GM23338 (cell line): ENCODE results near the gene GRAMD1B. TPM values are rescaled to one million over a fixed set of nuclear protein-coding genes. Genes with fewer than 3 reads are reported as not detected.

Experiments used
- ATAC-seq: fragments of 200-7000 bp; cut with Tn5 transposase; 3 replicates; pipeline ENCODE4 v1.9.1; 2020
- DNase-seq: peaks from one replicate; pipeline ENCODE4 v3.0.0-alpha.2; 2015; ENCODE audit warnings: low spot score
- H2AFZ ChIP-seq: fragments of 200-600 bp; sonication (generic); 2 replicates; pipeline ENCODE4 v1.8.0; 2016; ENCODE audit warnings: antibody characterized with exemption, mild to moderate bottlenecking, moderate library complexity
- H3F3A ChIP-seq: fragments of 200-600 bp; sonication (generic); replicated peaks from 2 replicates; pipeline ENCODE4 v1.8.0; 2017; ENCODE audit warnings: antibody characterized with exemption, mixed run types, low read depth
- H3K27ac ChIP-seq: fragments of 200-600 bp; sonication (generic); 2 replicates; pipeline ENCODE4 v1.6.1; 2016; ENCODE audit warnings: low read depth
- H3K27me3 ChIP-seq: fragments of 200-600 bp; sonication (generic); 2 replicates; pipeline ENCODE4 v1.8.0; 2016; ENCODE audit warnings: mild to moderate bottlenecking, mixed run types, moderate library complexity; ENCODE audit not compliant: insufficient read depth
- H3K36me3 ChIP-seq: fragments of 200-600 bp; sonication (generic); 2 replicates; pipeline ENCODE4 v1.8.0; 2016; ENCODE audit warnings: mild to moderate bottlenecking; ENCODE audit not compliant: insufficient read depth
- H3K4me1 ChIP-seq: fragments of 200-600 bp; sonication (generic); 2 replicates; pipeline ENCODE4 v1.8.0; 2016; ENCODE audit warnings: mild to moderate bottlenecking, moderate library complexity; ENCODE audit not compliant: insufficient read depth
- H3K4me2 ChIP-seq: fragments of 200-600 bp; sonication (generic); 2 replicates; pipeline ENCODE4 v1.7.1; 2017; ENCODE audit warnings: mixed run types
- H3K4me3 ChIP-seq: fragments of 200-600 bp; sonication (generic); 2 replicates; pipeline ENCODE4 v1.6.1; 2016; ENCODE audit warnings: mixed run types
- H3K79me2 ChIP-seq: fragments of 200-600 bp; sonication (generic); replicated peaks from 2 replicates; pipeline ENCODE4 v1.8.0; 2017; ENCODE audit warnings: mild to moderate bottlenecking; ENCODE audit not compliant: insufficient read depth
- H3K9me2 ChIP-seq: fragments of 200-600 bp; sonication (generic); 2 replicates; pipeline ENCODE4 v1.8.0; 2017; ENCODE audit not compliant: insufficient read depth
- H4K20me1 ChIP-seq: fragments of 200-600 bp; sonication (generic); replicated peaks from 2 replicates; pipeline ENCODE4 v1.8.0; 2017; ENCODE audit warnings: mild to moderate bottlenecking; ENCODE audit not compliant: insufficient read depth
- H3K27ac Mint-ChIP-seq: 2 replicates; pipeline ENCODE4 v1.8.0; 2020; ENCODE audit warnings: inconsistent platforms, mild to moderate bottlenecking, moderate library complexity, mixed read lengths
- H3K27me3 Mint-ChIP-seq: 3 replicates; pipeline ENCODE4 v1.8.0; 2022; ENCODE audit warnings: low read depth, mild to moderate bottlenecking, moderate library complexity, mixed read lengths, inconsistent platforms; ENCODE audit not compliant: insufficient read depth, poor library complexity
- H3K36me3 Mint-ChIP-seq: 3 replicates; pipeline ENCODE4 v1.8.0; 2021; ENCODE audit warnings: low read depth, mild to moderate bottlenecking, inconsistent platforms, moderate library complexity, mixed read lengths
- H3K4me1 Mint-ChIP-seq: 3 replicates; pipeline ENCODE4 v1.8.0; 2020; ENCODE audit warnings: mild to moderate bottlenecking, inconsistent platforms, mixed read lengths
- H3K4me3 Mint-ChIP-seq: 3 replicates; pipeline ENCODE4 v1.8.0; 2021; ENCODE audit warnings: moderate library complexity, mild to moderate bottlenecking, inconsistent platforms, mixed read lengths
- H3K9me3 Mint-ChIP-seq: 3 replicates; pipeline ENCODE4 v1.8.0; 2020; ENCODE audit warnings: moderate library complexity, mild to moderate bottlenecking, inconsistent platforms, mixed read lengths
- CREB1 ChIP-seq: fragments of 250-450 bp; sonication (Bioruptor Pico); IDR thresholded peaks from 2 replicates; pipeline ENCODE4 v1.5.0; 2020; ENCODE audit warnings: low read depth, mild to moderate bottlenecking, moderate library complexity
- CTCF ChIP-seq, 2 experiments: fragments of 200-600 bp in 1 of 2; sonication (generic) in 1 of 2; conservative IDR thresholded peaks; 2 replicates each; pipeline versions ENCODE4 v1.5.1 to v1.6.1; 2016 to 2017; ENCODE audit warnings: antibody characterized with exemption in 2 of 2, low read depth in 2 of 2, mild to moderate bottlenecking in 2 of 2, moderate library complexity in 1 of 2
- EZH2 ChIP-seq: fragments of 200-600 bp; sonication (generic); IDR thresholded peaks from one replicate; pipeline ENCODE4 v1.8.0; 2017; ENCODE audit warnings: antibody characterized with exemption, mild to moderate bottlenecking, low read depth; ENCODE audit not compliant: unreplicated experiment
- EZH2phosphoT487 ChIP-seq: fragments of 200-600 bp; sonication (generic); IDR thresholded peaks from one replicate; pipeline ENCODE4 v1.8.1; 2018; ENCODE audit warnings: antibody characterized with exemption; ENCODE audit not compliant: unreplicated experiment
- JUNB ChIP-seq: IDR thresholded peaks from one replicate; pipeline ENCODE4 v1.6.1; 2016; ENCODE audit warnings: antibody characterized with exemption; ENCODE audit not compliant: unreplicated experiment
- NANOG ChIP-seq: IDR thresholded peaks from 2 replicates; pipeline ENCODE4 v1.6.1; 2016; ENCODE audit warnings: antibody characterized with exemption, borderline replicate concordance
- POLR2AphosphoS5 ChIP-seq: IDR thresholded peaks from 2 replicates; pipeline ENCODE4 v1.6.1; 2016; ENCODE audit warnings: antibody characterized with exemption, low read depth
- STAT1 ChIP-seq: IDR thresholded peaks from one replicate; pipeline ENCODE4 v1.6.1; 2016; ENCODE audit warnings: antibody characterized with exemption; ENCODE audit not compliant: unreplicated experiment
- ZNF114 ChIP-seq: fragments of 250-450 bp; sonication (Bioruptor Pico); IDR thresholded peaks from 2 replicates; pipeline ENCODE4 v1.5.0; 2020; ENCODE audit warnings: mild to moderate bottlenecking, moderate library complexity
- ZNF331 ChIP-seq: fragments of 250-450 bp; sonication (Bioruptor Pico); IDR thresholded peaks from 2 replicates; pipeline ENCODE4 v1.5.0; 2020; ENCODE audit warnings: low read depth, mild to moderate bottlenecking, moderate library complexity
- polyA plus RNA-seq: library from polyadenylated mRNA; unstranded; fragments of >200 nt; fragmentation: Nextera tagmentation; extraction: Ambion mirVana; gene quantifications from 2 replicates; pipeline ENCODE4 v1.2.1, GENCODE V29; 2016
- total RNA-seq: library from RNA; depleted of rRNA; stranded (reverse); fragments of >200 nt; shearing (Covaris generic); gene quantifications from 2 replicates; pipeline ENCODE4 v1.2.3, GENCODE V29; 2014
- TF ChIP-seq, protein P1 (sequence below): IDR thresholded peaks from 2 replicates; pipeline ENCODE4 v1.6.1; 2016; ENCODE audit warnings: antibody characterized with exemption
- TF ChIP-seq, protein P2 (sequence below): fragments of 250-450 bp; sonication (Bioruptor Pico); IDR thresholded peaks from 2 replicates; pipeline ENCODE4 v1.5.0; 2020; ENCODE audit warnings: mild to moderate bottlenecking, moderate library complexity
- TF ChIP-seq, protein P3 (sequence below): IDR thresholded peaks from one replicate; pipeline ENCODE4 v1.6.1; 2018; ENCODE audit warnings: antibody characterized with exemption; ENCODE audit not compliant: unreplicated experiment

GRAMD1B gene
- total and polyA plus RNA-seq, 2 experiments from 2014 or later = 3.7 to 24.3 TPM

- Histone ChIP-seq H3K9me2 (no peaks in the 10 kb centered on the region), H3K4me1 (no peaks in the 10 kb centered on the region), H3K27me3 (no peaks in the 10 kb centered on the region), H3K4me3 (no peak overlapping the region), H3K27ac (no peak overlapping the region), H3F3A (no peaks in the 10 kb centered on the region), H4K20me1 (no peaks in the 10 kb centered on the region), H2AFZ (no peak overlapping the region), H3K36me3 (no peaks in the 10 kb centered on the region), H3K4me2 (no peak overlapping the region), H3K79me2 (no peaks in the 10 kb centered on the region)
- Mint-ChIP-seq H3K4me1 (no peaks in the 10 kb centered on the region), H3K36me3 (no peaks in the 10 kb centered on the region), H3K27ac (no peak overlapping the region), H3K27me3 (no peaks in the 10 kb centered on the region), H3K4me3 (no peak overlapping the region), H3K9me3 (no peaks in the 10 kb centered on the region)
- ATAC-seq (no peak), DNase-seq (no peak)
- TF ChIP-seq NANOG = no peak
- TF ChIP-seq ZNF331 = no peak
- no peak for TF ChIP-seq CTCF (conservative IDR thresholded peaks at IDR 0.05; ENCODE audit: low read depth in 2 of 2)
- TF ChIP-seq POLR2AphosphoS5 = no peak
- TF ChIP-seq, protein P1, sequence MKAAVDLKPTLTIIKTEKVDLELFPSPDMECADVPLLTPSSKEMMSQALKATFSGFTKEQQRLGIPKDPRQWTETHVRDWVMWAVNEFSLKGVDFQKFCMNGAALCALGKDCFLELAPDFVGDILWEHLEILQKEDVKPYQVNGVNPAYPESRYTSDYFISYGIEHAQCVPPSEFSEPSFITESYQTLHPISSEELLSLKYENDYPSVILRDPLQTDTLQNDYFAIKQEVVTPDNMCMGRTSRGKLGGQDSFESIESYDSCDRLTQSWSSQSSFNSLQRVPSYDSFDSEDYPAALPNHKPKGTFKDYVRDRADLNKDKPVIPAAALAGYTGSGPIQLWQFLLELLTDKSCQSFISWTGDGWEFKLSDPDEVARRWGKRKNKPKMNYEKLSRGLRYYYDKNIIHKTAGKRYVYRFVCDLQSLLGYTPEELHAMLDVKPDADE = no peak
- no peak for TF ChIP-seq CREB1 (CRISPR knock-in tag)
- no peak for TF ChIP-seq JUNB
- TF ChIP-seq ZNF114 (CRISPR knock-in tag) = no peak
- TF ChIP-seq STAT1 = no peak
- TF ChIP-seq, protein P2, sequence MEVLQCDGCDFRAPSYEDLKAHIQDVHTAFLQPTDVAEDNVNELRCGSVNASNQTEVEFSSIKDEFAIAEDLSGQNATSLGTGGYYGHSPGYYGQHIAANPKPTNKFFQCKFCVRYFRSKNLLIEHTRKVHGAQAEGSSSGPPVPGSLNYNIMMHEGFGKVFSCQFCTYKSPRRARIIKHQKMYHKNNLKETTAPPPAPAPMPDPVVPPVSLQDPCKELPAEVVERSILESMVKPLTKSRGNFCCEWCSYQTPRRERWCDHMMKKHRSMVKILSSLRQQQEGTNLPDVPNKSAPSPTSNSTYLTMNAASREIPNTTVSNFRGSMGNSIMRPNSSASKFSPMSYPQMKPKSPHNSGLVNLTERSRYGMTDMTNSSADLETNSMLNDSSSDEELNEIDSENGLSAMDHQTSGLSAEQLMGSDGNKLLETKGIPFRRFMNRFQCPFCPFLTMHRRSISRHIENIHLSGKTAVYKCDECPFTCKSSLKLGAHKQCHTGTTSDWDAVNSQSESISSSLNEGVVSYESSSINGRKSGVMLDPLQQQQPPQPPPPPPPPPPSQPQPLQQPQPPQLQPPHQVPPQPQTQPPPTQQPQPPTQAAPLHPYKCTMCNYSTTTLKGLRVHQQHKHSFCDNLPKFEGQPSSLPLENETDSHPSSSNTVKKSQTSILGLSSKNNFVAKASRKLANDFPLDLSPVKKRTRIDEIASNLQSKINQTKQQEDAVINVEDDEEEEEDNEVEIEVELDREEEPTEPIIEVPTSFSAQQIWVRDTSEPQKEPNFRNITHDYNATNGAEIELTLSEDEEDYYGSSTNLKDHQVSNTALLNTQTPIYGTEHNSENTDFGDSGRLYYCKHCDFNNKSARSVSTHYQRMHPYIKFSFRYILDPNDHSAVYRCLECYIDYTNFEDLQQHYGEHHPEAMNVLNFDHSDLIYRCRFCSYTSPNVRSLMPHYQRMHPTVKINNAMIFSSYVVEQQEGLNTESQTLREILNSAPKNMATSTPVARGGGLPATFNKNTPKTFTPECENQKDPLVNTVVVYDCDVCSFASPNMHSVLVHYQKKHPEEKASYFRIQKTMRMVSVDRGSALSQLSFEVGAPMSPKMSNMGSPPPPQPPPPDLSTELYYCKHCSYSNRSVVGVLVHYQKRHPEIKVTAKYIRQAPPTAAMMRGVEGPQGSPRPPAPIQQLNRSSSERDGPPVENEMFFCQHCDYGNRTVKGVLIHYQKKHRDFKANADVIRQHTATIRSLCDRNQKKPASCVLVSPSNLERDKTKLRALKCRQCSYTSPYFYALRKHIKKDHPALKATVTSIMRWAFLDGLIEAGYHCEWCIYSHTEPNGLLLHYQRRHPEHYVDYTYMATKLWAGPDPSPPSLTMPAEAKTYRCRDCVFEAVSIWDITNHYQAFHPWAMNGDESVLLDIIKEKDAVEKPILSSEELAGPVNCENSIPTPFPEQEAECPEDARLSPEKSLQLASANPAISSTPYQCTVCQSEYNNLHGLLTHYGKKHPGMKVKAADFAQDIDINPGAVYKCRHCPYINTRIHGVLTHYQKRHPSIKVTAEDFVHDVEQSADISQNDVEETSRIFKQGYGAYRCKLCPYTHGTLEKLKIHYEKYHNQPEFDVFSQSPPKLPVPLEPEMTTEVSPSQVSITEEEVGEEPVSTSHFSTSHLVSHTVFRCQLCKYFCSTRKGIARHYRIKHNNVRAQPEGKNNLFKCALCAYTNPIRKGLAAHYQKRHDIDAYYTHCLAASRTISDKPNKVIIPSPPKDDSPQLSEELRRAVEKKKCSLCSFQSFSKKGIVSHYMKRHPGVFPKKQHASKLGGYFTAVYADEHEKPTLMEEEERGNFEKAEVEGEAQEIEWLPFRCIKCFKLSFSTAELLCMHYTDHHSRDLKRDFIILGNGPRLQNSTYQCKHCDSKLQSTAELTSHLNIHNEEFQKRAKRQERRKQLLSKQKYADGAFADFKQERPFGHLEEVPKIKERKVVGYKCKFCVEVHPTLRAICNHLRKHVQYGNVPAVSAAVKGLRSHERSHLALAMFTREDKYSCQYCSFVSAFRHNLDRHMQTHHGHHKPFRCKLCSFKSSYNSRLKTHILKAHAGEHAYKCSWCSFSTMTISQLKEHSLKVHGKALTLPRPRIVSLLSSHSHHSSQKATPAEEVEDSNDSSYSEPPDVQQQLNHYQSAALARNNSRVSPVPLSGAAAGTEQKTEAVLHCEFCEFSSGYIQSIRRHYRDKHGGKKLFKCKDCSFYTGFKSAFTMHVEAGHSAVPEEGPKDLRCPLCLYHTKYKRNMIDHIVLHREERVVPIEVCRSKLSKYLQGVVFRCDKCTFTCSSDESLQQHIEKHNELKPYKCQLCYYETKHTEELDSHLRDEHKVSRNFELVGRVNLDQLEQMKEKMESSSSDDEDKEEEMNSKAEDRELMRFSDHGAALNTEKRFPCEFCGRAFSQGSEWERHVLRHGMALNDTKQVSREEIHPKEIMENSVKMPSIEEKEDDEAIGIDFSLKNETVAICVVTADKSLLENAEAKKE = no peak
- TF ChIP-seq, protein P3, sequence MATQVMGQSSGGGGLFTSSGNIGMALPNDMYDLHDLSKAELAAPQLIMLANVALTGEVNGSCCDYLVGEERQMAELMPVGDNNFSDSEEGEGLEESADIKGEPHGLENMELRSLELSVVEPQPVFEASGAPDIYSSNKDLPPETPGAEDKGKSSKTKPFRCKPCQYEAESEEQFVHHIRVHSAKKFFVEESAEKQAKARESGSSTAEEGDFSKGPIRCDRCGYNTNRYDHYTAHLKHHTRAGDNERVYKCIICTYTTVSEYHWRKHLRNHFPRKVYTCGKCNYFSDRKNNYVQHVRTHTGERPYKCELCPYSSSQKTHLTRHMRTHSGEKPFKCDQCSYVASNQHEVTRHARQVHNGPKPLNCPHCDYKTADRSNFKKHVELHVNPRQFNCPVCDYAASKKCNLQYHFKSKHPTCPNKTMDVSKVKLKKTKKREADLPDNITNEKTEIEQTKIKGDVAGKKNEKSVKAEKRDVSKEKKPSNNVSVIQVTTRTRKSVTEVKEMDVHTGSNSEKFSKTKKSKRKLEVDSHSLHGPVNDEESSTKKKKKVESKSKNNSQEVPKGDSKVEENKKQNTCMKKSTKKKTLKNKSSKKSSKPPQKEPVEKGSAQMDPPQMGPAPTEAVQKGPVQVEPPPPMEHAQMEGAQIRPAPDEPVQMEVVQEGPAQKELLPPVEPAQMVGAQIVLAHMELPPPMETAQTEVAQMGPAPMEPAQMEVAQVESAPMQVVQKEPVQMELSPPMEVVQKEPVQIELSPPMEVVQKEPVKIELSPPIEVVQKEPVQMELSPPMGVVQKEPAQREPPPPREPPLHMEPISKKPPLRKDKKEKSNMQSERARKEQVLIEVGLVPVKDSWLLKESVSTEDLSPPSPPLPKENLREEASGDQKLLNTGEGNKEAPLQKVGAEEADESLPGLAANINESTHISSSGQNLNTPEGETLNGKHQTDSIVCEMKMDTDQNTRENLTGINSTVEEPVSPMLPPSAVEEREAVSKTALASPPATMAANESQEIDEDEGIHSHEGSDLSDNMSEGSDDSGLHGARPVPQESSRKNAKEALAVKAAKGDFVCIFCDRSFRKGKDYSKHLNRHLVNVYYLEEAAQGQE = no peak
- no peak for TF ChIP-seq EZH2phosphoT487
- no peak for TF ChIP-seq EZH2
Observed at GRCh38 chr11:123418351-123419114, 11.5 kb upstream of the GRAMD1B start.
